Right cardiac atrium (tissue), 5 donors: ENCODE results near the gene LRRC10B. TPM values are rescaled to one million over a fixed set of nuclear protein-coding genes. Genes with fewer than 3 reads are reported as not detected.
A peak's percentile ranks its signal among the peaks of the same experiment; 100 is the strongest.

Source experiments
- ATAC-seq, 2 donors: fragments of 200-7000 bp; cut with Tn5 transposase; one replicate each; pipeline versions ENCODE4 v1.8.0 to v1.9.1; 2020; ENCODE audit warnings: moderate library complexity in 2 of 2, mild to moderate bottlenecking in 1 of 2
- DNase-seq, 3 donors: peaks; one replicate each; pipeline ENCODE4 v3.0.0-alpha.2; 2020
- H3K27ac ChIP-seq: one replicate; pipeline ENCODE4 v1.5.1; 2013; ENCODE audit warnings: mild to moderate bottlenecking, low read length, control low read depth, moderate library complexity
- H3K27me3 ChIP-seq: one replicate; pipeline ENCODE4 v1.6.1; 2013; ENCODE audit not compliant: control insufficient read depth, insufficient read depth
- H3K4me1 ChIP-seq: one replicate; pipeline ENCODE4 v1.6.1; 2013; ENCODE audit warnings: low read length; ENCODE audit not compliant: control insufficient read depth, insufficient read depth
- H3K4me3 ChIP-seq: one replicate; pipeline ENCODE4 v1.5.1; 2013; ENCODE audit warnings: low read length, control low read depth
- H3K9me3 ChIP-seq: one replicate; pipeline ENCODE4 v1.6.1; 2013; ENCODE audit warnings: low read length; ENCODE audit not compliant: control insufficient read depth
- WGBS: extraction: QIAGEN DNeasy Blood & Tissue Kit; methylation state at CpG from one replicate; pipeline ENCODE4 v1.1.7; 2013; 5-methylcytosine and 5-hydroxymethylcytosine counted together
- intact Hi-C, 4 donors: fragments of 100-400 bp; cut with DNase I; formaldehyde crosslinking; loops; one replicate each; pipeline versions ENCODE4 v1.11.0 to v1.14.0; 2022 to 2023
- polyA plus RNA-seq: library from polyadenylated mRNA; stranded (reverse); fragments of 200-250 nt; gene quantifications from one replicate; pipeline ENCODE4 v1.2.3, GENCODE V29; 2013
- total RNA-seq, 4 donors: library from RNA; stranded (reverse); fragmentation: NEBNext Ultra II Directional; extraction: Animal tissue kit (Norgen Biotek cat#: 25700); gene quantifications; one replicate each; pipeline ENCODE4 v1.2.1, GENCODE V29; 2021
- donor health status: healthy with polysubstance abuse.
- donor health status: DM: no; HTN: yes; CAD: no.
- donor health status: DM: no; HTN: no; CAD: no.
- donor health status: DM: no; HTN: yes; CAD: no; lungs with severe emphysema.
- donor health status: DM: yes; HTN: yes; CAD: no.

LRRC10B gene
- total and polyA plus RNA-seq, 5 donors: 0.09 to 0.86 (median 0.57) TPM

- H3K4me3 ChIP-seq: no peak overlapping the region
- H3K9me3 ChIP-seq: no peaks in the 10 kb centered on the region
- intact Hi-C loops: loop anchor here in 2 of 4 donors (5.0 to 10.0 kb wide), 3 partner anchors 36 to 73 kb away; a partner anchor contains a TSS
- DNase-seq: peak in 1 of 3 donors; percentile 34
- no peaks in the 10 kb centered on the region for H3K27me3 ChIP-seq
- no peaks in the 10 kb centered on the region for H3K4me1 ChIP-seq
- 88% methylated on average over 23 of the region's 23 CpGs for WGBS
- no peak overlapping the region for H3K27ac ChIP-seq
- no peak for ATAC-seq
Observed at GRCh38 chr11:61518032-61518795, 9.7 kb downstream of the LRRC10B start.

DNA sequence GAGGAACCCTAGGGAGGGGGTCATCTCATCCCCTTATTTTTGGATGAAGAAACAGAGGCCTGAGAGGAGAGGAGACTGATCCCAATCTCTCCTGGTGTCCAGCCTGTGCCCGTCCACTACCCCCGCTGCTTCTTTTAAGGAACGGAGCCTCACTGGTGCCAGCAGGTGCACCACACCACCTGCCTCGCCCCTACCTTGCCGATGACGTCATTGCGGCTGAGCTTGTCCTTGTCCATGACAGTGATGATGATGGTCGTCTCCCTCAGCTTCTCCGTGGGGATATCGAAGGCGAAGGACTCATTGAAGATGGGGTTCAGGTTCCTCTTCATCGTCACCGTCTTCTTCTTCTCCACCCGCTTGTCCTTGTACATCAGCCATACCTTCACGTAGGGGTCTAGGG, 14.3 kb downstream of the LRRC10B start:
- no peak overlapping the region for H3K4me3 ChIP-seq
- no peak for ATAC-seq
- no peaks in the 10 kb centered on the region for H3K9me3 ChIP-seq
- H3K27me3 ChIP-seq: no peaks in the 10 kb centered on the region
- H3K27ac ChIP-seq: no peak overlapping the region
- WGBS: 88% methylated on average over 15 of the region's 15 CpGs
- DNase-seq: peak in 1 of 3 donors; percentile 42
- intact Hi-C loops: no loop called here
- H3K4me1 ChIP-seq: no peaks in the 10 kb centered on the region

DNA sequence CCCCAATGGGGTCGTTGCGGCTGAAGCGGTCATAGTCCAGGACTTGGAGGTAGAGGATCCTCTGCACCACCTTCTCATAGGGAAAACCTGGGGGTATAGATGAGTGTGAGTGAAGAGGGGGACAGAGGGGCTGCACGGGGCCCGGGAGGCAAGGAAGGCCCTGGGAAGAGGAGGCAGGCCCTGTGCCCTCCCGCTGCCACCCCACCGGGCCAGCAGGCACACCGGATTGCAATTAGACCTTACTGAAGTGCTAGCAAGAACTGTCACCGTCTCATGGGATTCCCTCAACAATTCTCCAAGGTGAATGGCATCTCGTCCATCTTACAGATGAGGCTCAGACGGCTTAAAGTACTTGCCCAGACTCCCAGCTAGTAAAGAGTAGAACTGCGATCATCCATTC, 15.9 kb downstream of the LRRC10B start:
- peak in 1 of 3 donors; percentile 3 for DNase-seq
- intact Hi-C loops: no loop called here
- Histone ChIP-seq H3K4me3 (no peak overlapping the region), H3K4me1 (no peaks in the 10 kb centered on the region), H3K27ac (no peak overlapping the region), H3K27me3 (no peaks in the 10 kb centered on the region), H3K9me3 (no peaks in the 10 kb centered on the region)
- ATAC-seq: no peak
- 87% methylated on average over 12 of the region's 12 CpGs for WGBS

DNA sequence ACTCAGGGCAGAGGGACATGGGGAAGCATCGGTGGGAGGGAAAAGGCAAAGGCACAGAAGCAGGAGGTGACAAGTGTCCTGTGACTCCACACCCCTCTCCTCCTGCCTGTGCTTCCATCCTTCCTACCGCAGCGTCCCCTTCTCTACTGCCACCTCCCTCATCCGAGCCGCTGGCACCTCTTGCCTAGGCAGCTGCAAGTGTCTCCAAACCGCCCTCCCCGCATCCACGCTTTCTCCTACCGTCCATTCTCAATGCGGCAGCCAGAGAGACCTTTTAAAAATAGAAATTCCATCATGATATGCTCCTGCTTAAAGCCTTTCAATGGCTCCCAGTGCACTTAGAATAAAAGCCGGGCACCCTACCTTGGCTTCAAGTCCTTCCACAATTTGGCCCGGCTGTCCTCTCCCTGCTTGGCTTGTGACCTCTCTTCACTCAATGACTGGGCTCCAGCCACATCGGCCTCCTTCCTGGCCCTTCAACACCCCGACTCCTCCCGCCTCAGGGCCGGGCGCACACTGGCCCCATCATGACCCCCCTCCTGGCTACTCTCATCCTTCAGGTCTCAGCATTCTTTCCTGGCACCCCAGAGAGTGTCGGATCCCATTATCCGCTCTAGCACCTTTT, 16.5 kb downstream of the LRRC10B start:
- 68% methylated on average over 19 of the region's 19 CpGs for WGBS
- Histone ChIP-seq H3K9me3 (no peaks in the 10 kb centered on the region), H3K4me3 (no peak overlapping the region), H3K27ac (peak overlapping the region; percentile 9), H3K27me3 (no peaks in the 10 kb centered on the region), H3K4me1 (no peaks in the 10 kb centered on the region)
- peak in 1 of 3 donors; percentile 63 for DNase-seq
- peak; percentile 14 to 46 for ATAC-seq
- intact Hi-C loops: no loop called here

DNA sequence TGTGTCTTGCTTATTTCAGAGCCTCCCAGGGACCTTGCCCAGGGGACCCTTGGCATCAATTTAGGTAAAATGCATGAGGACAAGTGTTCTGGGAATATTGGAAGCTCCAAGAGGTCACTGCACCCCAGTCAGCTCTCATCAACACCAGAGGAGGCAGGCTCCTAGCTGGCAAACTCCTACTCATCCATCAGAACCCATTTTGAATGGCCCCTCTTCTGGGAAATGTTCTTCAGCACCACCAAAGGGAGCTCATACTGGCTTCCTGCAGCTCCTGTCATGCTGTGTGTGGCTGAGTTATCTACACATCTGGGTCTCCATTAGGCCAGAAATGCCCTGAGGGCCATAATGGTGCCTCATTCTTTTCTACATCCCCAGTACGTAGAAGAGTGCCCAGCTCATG, 17.7 kb downstream of the LRRC10B start:
- intact Hi-C loops: no loop called here
- Histone ChIP-seq H3K9me3 (no peaks in the 10 kb centered on the region), H3K27me3 (no peaks in the 10 kb centered on the region)

GRCh38 chr11:61526956-61527731, 18.6 kb downstream of the LRRC10B start:
- DNase-seq: no peak
- no peak overlapping the region for H3K27ac ChIP-seq
- H3K27me3 ChIP-seq: no peaks in the 10 kb centered on the region
- H3K4me1 ChIP-seq: peaks cover 2% of the 10 kb centered on the region
- intact Hi-C loops: no loop called here
- no peaks in the 10 kb centered on the region for H3K9me3 ChIP-seq
- 82% methylated on average over 20 of the region's 20 CpGs for WGBS
- ATAC-seq: no peak
- no peak overlapping the region for H3K4me3 ChIP-seq

More for the DNA sequence above, 17.7 kb downstream of the LRRC10B start:
- Histone ChIP-seq H3K4me3 (no peak overlapping the region), H3K27ac (no peak overlapping the region), H3K4me1 (peaks cover 2% of the 10 kb centered on the region)
- DNase-seq (no peak), ATAC-seq (no peak)
- 96% methylated on average over 1 of the region's 1 CpG for WGBS

DNA sequence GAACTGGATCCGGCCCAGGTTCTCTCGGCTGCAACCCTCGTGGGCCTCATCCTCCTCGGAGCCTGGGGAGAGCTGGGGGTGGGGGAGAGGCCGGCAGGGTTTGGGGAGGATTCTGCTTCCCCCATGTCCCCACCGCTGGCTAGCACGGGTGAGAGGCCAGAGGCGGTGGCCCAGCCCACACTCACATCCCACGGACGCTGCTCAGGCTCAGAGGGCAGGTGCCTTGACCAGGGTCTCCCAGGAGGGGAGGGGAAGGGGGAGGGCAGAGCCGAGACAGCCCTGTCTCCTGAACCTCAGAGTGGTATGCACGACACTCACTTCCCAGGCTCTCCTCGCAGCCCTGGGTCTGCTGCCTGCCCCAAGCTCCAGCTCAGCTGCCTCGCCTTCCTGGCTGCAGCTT, 19.6 kb downstream of the LRRC10B start:
- no peak for DNase-seq
- intact Hi-C loops: no loop called here
- no peaks in the 10 kb centered on the region for H3K27me3 ChIP-seq
- H3K27ac ChIP-seq: no peak overlapping the region
- no peaks in the 10 kb centered on the region for H3K9me3 ChIP-seq
- 64% methylated on average over 14 of the region's 14 CpGs for WGBS
- peaks cover 2% of the 10 kb centered on the region for H3K4me1 ChIP-seq
- H3K4me3 ChIP-seq: no peak overlapping the region
- no peak for ATAC-seq

DNA sequence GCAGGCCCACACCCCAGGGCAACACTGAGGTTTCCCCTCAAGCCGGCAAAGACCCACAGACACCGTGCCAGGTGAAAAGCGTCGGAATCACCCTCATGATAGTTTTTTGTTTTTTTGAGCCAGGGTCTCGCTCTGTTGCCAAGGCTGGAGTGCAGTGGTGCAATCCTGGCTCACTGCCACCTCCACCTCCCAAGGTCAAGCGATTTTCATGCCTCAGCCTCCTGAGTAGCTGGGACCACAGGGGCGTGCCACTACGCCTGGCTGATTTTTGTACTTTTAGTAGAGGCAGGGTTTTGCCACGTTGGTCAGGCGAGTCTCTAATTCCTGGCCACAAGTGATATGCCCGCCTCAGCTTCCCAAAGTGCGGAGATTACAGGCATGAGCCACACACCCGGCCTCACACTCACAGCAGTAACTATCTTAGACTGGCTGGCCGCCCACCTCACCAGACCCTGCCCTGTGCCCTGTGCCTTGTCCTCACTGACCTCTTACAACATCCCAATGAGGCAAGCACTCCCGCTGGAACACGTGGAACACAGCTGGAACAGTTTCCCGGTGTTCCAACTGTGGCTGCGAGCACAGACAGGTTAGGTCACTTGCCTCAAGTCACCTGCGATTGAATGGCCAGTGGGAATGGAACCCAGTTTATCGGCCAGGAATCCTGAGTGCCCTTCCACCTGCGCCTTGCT, 21.1 kb downstream of the LRRC10B start:
- Histone ChIP-seq H3K27ac (no peak overlapping the region), H3K4me3 (no peak overlapping the region), H3K4me1 (peaks cover 2% of the 10 kb centered on the region), H3K9me3 (no peaks in the 10 kb centered on the region), H3K27me3 (no peaks in the 10 kb centered on the region)
- DNase-seq (no peak), ATAC-seq (peak in 1 of 2 donors; percentile 39)
- intact Hi-C loops: loop anchor here in 1 of 4 donors (5.0 kb wide), 1 partner anchor 98 kb away; no protein-coding TSS in a partner anchor
- WGBS: 65% methylated on average over 21 of the region's 21 CpGs

GRCh38 chr11:61531044-61531443, 22.5 kb downstream of the LRRC10B start:
- no peak for DNase-seq

DNA sequence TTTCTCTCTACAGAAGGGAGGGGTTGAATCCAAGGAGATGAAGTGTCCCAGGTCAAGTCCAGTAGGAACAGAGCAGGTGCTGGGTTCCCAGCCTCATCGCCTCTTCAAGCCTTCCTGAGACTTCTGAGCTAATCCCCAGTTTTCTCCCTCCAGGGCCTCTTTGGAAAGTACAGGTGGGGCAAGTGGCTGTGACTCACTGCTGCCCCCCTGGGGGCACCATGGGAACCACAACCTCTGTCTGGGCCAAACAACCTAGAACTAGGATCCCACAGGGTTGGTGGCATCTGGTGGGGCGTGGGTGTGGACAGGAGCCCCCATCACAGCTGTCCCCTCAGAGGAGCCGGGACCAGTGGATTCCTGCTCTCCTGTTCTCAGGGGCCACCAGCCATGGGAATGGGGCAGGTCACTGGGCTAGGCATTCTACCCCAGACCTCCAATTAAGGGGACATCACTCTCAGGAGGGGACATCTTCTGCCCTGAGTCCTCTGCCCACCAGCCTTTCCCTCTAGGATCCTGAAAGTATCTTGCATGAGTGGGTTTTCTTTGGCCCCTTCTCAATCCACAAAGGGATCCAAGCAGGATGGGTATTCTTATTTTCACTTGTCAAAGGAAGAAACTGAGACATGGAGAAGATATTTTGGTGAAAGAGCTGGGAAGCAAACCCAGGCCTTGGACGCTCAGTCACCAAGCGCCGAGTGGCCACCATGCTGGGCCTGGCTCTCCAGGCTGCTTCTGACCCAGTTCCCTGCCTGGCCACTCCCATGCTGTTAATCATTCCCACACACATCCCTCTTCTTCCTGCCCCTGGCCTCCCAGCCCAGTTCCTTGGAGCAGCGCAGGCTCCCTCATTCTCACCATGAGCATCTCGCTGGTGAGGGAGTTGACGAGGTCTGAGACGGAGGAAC, 23.8 kb downstream of the LRRC10B start:
- H3K4me3 ChIP-seq: no peak overlapping the region
- DNase-seq (no peak), ATAC-seq (no peak)
- H3K27ac ChIP-seq: no peak overlapping the region
- WGBS: 84% methylated on average over 10 of the region's 10 CpGs
- no peaks in the 10 kb centered on the region for H3K27me3 ChIP-seq
- intact Hi-C loops: loop anchor here in 1 of 4 donors (5.0 kb wide), 1 partner anchor 95 kb away; no protein-coding TSS in a partner anchor
- H3K4me1 ChIP-seq: peaks cover 2% of the 10 kb centered on the region
- no peaks in the 10 kb centered on the region for H3K9me3 ChIP-seq

More at GRCh38 chr11:61531044-61531443, 22.5 kb downstream of the LRRC10B start:
- no peak for ATAC-seq
- H3K4me3 ChIP-seq: no peak overlapping the region
- no peak overlapping the region for H3K27ac ChIP-seq
- H3K4me1 ChIP-seq: peaks cover 2% of the 10 kb centered on the region
- intact Hi-C loops: loop anchor here in 1 of 4 donors (5.0 kb wide), 1 partner anchor 96 kb away; no protein-coding TSS in a partner anchor
- no peaks in the 10 kb centered on the region for H3K9me3 ChIP-seq
- H3K27me3 ChIP-seq: no peaks in the 10 kb centered on the region
- 43% methylated on average over 3 of the region's 3 CpGs for WGBS
